Heart left ventricle (tissue), 13 donors: ENCODE measurements around the gene PLEKHN1.

Source experiments
- CTCF ChIP-seq, 12 donors: fragments of 200-600 bp; sonication (generic) in 4 of 12; IDR thresholded peaks; one replicate each; pipeline versions ENCODE4 v1.5.0 to v1.8.0; 2018 to 2022; ENCODE audit warnings: antibody characterized with exemption in 12 of 12, mild to moderate bottlenecking in 5 of 12
- POLR2A ChIP-seq, 2 donors: fragments of 450-650 bp; IDR thresholded peaks; one replicate each; pipeline ENCODE4 v1.6.1; 2017; ENCODE audit warnings: antibody characterized with exemption in 2 of 2, mild to moderate bottlenecking in 2 of 2, moderate library complexity in 2 of 2
- donor health status: ischemic (EF 13 %, LVEDD 7.1; RV severe dilation, severe dysfunction).
- donor health status: DM: no; HTN: yes; CAD: no.
- donor health status: DM: no; HTN: no; CAD: no.
- donor health status: ischemic (EF 25% LVEDD 6.9; RV normal size, moderate dysfunction).
- donor health status: ischemic (EF 25% LVEDD 5.7; RV mildly dilated, moderate dysfunction).
- donor health status: ischemic (EF 35%, LVEDD 5.7; RV mildly dilated, moderate dysfunction).
- donor health status: nonischemic (EF 11% LVEDD 7.7; RV severe dilation, severe dysfunction).
- donor health status: DM: yes; HTN: yes; CAD: no.
- donor health status: PGD.
- donor health status: ischemic (EF 29% LVEDD 5.4; RV normal size, mild dysfunction).
- donor health status: nonischemic (EF 23%, LVEDD 6.1; RV moderate dilation, normal function).

GRCh38 chr1:1020415-1021009 lies 54.2 kb downstream of the PLEKHN1 start:
- no peak for TF ChIP-seq CTCF (IDR thresholded peaks at IDR 0.05)
- no peak for TF ChIP-seq POLR2A (IDR thresholded peaks at IDR 0.05)
